ENCODE data around the gene MARCHF10. TPM values are rescaled to one million over a fixed set of nuclear protein-coding genes. Genes with fewer than 3 reads are reported as not detected.
"Not testable (repeated sequence)": the region's sequence is repeated elsewhere in the genome, so short reads cannot be mapped to it uniquely, and the experiment has no call there.

The MARCHF10 gene
- total RNA-seq, 1 experiment from 2014 or later = not detected

DNA sequence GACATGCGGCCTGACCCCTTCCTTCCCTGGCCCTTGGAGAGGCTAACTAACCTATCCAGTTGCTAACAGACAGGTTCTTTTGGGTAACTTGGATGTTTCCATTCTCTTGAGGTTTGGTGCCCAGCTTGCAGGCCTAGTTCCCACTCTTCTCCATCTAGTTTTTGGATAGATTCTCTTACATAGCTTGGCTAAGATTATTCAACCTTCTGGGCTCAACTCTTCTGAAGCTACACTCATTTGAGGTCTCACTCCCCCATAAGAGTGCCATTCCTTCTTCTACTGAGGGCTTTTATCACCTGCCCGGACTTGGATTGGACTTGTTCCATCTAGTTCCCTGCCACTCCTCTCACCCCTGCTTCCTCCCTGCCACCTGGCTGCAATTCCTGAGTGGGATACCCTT, 44.1 kb upstream of the MARCHF10 start:
- H3K4me3 ChIP-seq (replicated peaks in 1 of 2; ENCODE audit: low read depth in 1 of 2, low read length in 2 of 2) = no peak overlapping the region
- CTCF ChIA-PET = no interaction called here
- DNase-seq (ENCODE audit: low read depth, low spot score) = no peak
- H2AFZ ChIP-seq (ENCODE audit: low read depth, low read length, poor library complexity, severe bottlenecking) = no peak overlapping the region
- no peaks in the 10 kb centered on the region for H3K79me2 ChIP-seq (ENCODE audit: insufficient read depth, low read length)
- H3K4me2 ChIP-seq (ENCODE audit: low read length) = no peak overlapping the region
- no TSS peak for BruUV-seq (replicated peaks)
- H4K20me1 ChIP-seq (ENCODE audit: insufficient read depth) = no peaks in the 10 kb centered on the region
- ATAC-seq = no peak
- no peaks in the 10 kb centered on the region for H3K9me3 ChIP-seq (ENCODE audit: control insufficient read depth in 1 of 2, insufficient read depth in 1 of 2, low read depth in 1 of 2, low read length in 2 of 2)
- TF ChIP-seq FOSL1 (IDR thresholded peaks at IDR 0.05; ENCODE audit: low read depth) = no peak
- TF ChIP-seq, protein P1, sequence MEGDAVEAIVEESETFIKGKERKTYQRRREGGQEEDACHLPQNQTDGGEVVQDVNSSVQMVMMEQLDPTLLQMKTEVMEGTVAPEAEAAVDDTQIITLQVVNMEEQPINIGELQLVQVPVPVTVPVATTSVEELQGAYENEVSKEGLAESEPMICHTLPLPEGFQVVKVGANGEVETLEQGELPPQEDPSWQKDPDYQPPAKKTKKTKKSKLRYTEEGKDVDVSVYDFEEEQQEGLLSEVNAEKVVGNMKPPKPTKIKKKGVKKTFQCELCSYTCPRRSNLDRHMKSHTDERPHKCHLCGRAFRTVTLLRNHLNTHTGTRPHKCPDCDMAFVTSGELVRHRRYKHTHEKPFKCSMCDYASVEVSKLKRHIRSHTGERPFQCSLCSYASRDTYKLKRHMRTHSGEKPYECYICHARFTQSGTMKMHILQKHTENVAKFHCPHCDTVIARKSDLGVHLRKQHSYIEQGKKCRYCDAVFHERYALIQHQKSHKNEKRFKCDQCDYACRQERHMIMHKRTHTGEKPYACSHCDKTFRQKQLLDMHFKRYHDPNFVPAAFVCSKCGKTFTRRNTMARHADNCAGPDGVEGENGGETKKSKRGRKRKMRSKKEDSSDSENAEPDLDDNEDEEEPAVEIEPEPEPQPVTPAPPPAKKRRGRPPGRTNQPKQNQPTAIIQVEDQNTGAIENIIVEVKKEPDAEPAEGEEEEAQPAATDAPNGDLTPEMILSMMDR (IDR thresholded peaks at IDR 0.05 in 2 of 3, conservative IDR thresholded peaks at IDR 0.05 in 1 of 3; ENCODE audit: borderline replicate concordance in 1 of 3, insufficient read depth in 1 of 3, low read depth in 2 of 3, low read length in 2 of 3) = no peak
- no peak for TF ChIP-seq RAD21 (IDR thresholded peaks at IDR 0.05; ENCODE audit: low read depth)
- TF ChIP-seq, protein P2, sequence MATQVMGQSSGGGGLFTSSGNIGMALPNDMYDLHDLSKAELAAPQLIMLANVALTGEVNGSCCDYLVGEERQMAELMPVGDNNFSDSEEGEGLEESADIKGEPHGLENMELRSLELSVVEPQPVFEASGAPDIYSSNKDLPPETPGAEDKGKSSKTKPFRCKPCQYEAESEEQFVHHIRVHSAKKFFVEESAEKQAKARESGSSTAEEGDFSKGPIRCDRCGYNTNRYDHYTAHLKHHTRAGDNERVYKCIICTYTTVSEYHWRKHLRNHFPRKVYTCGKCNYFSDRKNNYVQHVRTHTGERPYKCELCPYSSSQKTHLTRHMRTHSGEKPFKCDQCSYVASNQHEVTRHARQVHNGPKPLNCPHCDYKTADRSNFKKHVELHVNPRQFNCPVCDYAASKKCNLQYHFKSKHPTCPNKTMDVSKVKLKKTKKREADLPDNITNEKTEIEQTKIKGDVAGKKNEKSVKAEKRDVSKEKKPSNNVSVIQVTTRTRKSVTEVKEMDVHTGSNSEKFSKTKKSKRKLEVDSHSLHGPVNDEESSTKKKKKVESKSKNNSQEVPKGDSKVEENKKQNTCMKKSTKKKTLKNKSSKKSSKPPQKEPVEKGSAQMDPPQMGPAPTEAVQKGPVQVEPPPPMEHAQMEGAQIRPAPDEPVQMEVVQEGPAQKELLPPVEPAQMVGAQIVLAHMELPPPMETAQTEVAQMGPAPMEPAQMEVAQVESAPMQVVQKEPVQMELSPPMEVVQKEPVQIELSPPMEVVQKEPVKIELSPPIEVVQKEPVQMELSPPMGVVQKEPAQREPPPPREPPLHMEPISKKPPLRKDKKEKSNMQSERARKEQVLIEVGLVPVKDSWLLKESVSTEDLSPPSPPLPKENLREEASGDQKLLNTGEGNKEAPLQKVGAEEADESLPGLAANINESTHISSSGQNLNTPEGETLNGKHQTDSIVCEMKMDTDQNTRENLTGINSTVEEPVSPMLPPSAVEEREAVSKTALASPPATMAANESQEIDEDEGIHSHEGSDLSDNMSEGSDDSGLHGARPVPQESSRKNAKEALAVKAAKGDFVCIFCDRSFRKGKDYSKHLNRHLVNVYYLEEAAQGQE (IDR thresholded peaks at IDR 0.05; ENCODE audit: low read depth) = no peak
- no peaks in the 10 kb centered on the region for H3K36me3 ChIP-seq (ENCODE audit: control insufficient read depth in 1 of 2, insufficient read depth in 2 of 2, low read length in 2 of 2)
- H3K9ac ChIP-seq (ENCODE audit: low read length) = no peak overlapping the region
- no peak overlapping the region for H3K27ac ChIP-seq (ENCODE audit: low read depth, low read length)
- intact Hi-C loops (cut with micrococcal nuclease) = no loop called here
- RAD21 ChIA-PET (ENCODE audit: low non-redundant PET in 1 of 2, low total read pairs in 2 of 2, uncharacterized antibody in 2 of 2, unreplicated experiment in 2 of 2) = no interaction called here
- no peaks in the 10 kb centered on the region for H3K4me1 ChIP-seq (ENCODE audit: control insufficient read depth in 1 of 2, insufficient read depth in 2 of 2, low read length in 2 of 2)
- no peaks in the 10 kb centered on the region for H3K27me3 ChIP-seq (ENCODE audit: insufficient read depth, low read length)
- POLR2A ChIA-PET = no interaction called here
- H3K9me2 ChIP-seq (ENCODE audit: insufficient read depth) = no peaks in the 10 kb centered on the region

DNA sequence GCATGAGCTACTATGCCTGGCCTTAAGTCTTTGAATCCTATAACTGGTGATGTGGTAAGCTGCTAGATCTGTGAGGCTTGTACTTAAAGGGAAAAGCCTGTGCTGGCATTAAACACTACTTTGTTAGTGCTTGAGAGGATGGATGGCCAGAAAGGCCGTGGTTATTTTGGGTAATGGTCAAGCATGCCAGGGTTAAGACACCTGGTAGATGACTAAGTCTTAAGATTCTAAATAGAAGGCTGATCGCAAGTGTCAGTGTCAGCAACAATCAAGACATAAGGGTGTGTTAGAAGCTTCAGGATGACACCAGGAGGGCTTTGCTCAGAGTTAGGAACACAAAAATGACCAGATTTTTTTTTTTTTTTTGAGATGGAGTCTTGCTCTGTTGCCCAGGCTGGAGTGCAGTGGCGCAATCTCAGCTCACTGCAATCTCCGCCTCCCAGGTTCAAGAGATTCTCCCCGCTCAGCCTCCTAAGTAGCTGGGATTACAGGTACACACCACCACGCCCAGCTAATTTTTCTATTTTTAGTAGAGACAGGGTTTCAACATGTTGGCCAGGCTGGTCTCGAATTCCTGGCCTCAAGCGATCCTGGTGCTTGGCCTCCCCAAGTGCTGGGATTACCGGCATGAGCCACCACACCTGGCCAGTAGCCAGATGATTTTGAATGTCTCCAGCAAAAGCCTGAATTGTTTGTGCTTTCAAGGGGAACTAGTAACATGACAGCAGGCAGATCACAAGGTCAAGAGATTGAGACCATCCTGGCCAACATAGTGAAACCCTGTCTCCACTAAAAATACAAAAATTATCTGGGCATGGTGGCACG, 41.7 kb upstream of the MARCHF10 start:
- H3K9ac ChIP-seq (ENCODE audit: low read length); H3K27me3 ChIP-seq (ENCODE audit: insufficient read depth, low read length); CTCF ChIA-PET; H3K36me3 ChIP-seq (ENCODE audit: control insufficient read depth in 1 of 2, insufficient read depth in 2 of 2, low read length in 2 of 2); H3K9me2 ChIP-seq (ENCODE audit: insufficient read depth); ATAC-seq; H4K20me1 ChIP-seq (ENCODE audit: insufficient read depth); RAD21 ChIA-PET (ENCODE audit: low non-redundant PET in 1 of 2, low total read pairs in 2 of 2, uncharacterized antibody in 2 of 2, unreplicated experiment in 2 of 2); DNase-seq (ENCODE audit: low read depth, low spot score); H3K4me2 ChIP-seq (ENCODE audit: low read length); BruUV-seq (replicated peaks); H3K4me1 ChIP-seq (ENCODE audit: control insufficient read depth in 1 of 2, insufficient read depth in 2 of 2, low read length in 2 of 2); H3K27ac ChIP-seq (ENCODE audit: low read depth, low read length); intact Hi-C loops (cut with micrococcal nuclease); H3K9me3 ChIP-seq (ENCODE audit: control insufficient read depth in 1 of 2, insufficient read depth in 1 of 2, low read depth in 1 of 2, low read length in 2 of 2); H3K4me3 ChIP-seq (replicated peaks in 1 of 2; ENCODE audit: low read depth in 1 of 2, low read length in 2 of 2); H3K79me2 ChIP-seq (ENCODE audit: insufficient read depth, low read length); POLR2A ChIA-PET; H2AFZ ChIP-seq (ENCODE audit: low read depth, low read length, poor library complexity, severe bottlenecking): not testable (repeated sequence)
